Adipocyte (in vitro differentiated cells): ENCODE measurements around the gene MYL4.

Source experiments
- DNase-seq: peaks from one replicate; pipeline ENCODE4 v3.0.0-alpha.2; 2015; ENCODE audit warnings: low read depth
- H3K27me3 ChIP-seq: replicated peaks from 2 replicates; pipeline ENCODE4 v1.7.0; 2013; ENCODE audit warnings: mild to moderate bottlenecking, low read length, moderate library complexity; ENCODE audit not compliant: control insufficient read depth, insufficient read depth
- H3K36me3 ChIP-seq: 2 replicates; pipeline ENCODE4 v1.7.0; 2013; ENCODE audit warnings: low read length, mild to moderate bottlenecking, moderate library complexity; ENCODE audit not compliant: control insufficient read depth, insufficient read depth, severe bottlenecking
- H3K4me1 ChIP-seq: 2 replicates; pipeline ENCODE4 v1.7.0; 2013; ENCODE audit warnings: mild to moderate bottlenecking, low read length, moderate library complexity; ENCODE audit not compliant: control insufficient read depth, insufficient read depth
- H3K4me3 ChIP-seq: 2 replicates; pipeline ENCODE4 v1.7.0; 2013; ENCODE audit warnings: mild to moderate bottlenecking, low read length, moderate library complexity
- H3K9ac ChIP-seq: 2 replicates; pipeline ENCODE4 v1.7.0; 2013; ENCODE audit warnings: mild to moderate bottlenecking, low read length, moderate library complexity
- H3K9me3 ChIP-seq: 2 replicates; pipeline ENCODE4 v1.7.0; 2013; ENCODE audit warnings: mild to moderate bottlenecking, low read length, moderate library complexity; ENCODE audit not compliant: control insufficient read depth

Gene MYL4

DNA sequence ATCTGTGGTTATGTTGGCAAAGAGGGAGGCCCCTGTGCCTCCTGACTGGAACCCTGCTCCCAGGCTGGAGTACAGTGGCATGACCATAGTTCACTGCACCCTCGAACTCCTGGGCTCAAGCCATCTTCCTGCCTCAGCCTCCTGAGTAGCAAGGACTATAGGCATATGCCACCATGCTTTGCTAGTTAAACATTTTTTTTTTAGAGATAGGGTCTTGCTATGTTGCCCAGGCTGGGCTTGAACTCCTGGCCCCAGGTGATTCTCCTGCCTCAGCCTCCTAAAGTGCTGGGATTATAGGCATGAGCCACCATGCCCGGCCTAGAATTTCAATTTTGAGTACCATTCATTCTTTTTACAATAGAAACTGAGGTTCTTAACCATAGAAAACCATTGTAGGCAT lies 23.3 kb downstream of the MYL4 start:
- peaks cover 6% of the 10 kb centered on the region for H3K9me3 ChIP-seq
- no peak overlapping the region for H3K9ac ChIP-seq
- no peaks in the 10 kb centered on the region for H3K27me3 ChIP-seq
- H3K4me1 ChIP-seq = peaks cover 12% of the 10 kb centered on the region
- DNase-seq = no peak
- H3K36me3 ChIP-seq = no peaks in the 10 kb centered on the region
- no peak overlapping the region for H3K4me3 ChIP-seq

DNA sequence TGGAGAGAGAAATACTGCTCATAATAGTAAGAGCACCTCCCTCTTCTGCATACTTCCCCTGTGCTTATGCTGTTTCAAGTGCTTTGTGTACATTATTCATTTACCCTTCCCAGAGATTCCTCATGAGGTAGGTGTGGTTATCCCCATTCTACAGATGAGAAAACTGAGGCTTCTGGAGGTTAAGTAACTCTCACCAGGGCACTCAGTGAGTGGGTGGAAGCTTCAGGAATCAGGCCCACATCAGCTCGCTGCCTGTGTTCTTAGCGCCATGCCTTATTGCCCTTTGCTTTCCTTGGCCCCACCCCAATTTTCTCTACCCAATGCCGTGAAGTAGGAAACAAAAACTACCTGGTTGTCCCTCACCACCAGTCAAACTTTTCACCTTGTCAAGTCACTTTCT lies 26.4 kb downstream of the MYL4 start:
- Histone ChIP-seq H3K27me3 (no peaks in the 10 kb centered on the region), H3K4me3 (no peak overlapping the region), H3K4me1 (peaks cover 15% of the 10 kb centered on the region), H3K9ac (no peak overlapping the region), H3K9me3 (peaks cover 7% of the 10 kb centered on the region), H3K36me3 (no peaks in the 10 kb centered on the region)
- no peak for DNase-seq

DNA sequence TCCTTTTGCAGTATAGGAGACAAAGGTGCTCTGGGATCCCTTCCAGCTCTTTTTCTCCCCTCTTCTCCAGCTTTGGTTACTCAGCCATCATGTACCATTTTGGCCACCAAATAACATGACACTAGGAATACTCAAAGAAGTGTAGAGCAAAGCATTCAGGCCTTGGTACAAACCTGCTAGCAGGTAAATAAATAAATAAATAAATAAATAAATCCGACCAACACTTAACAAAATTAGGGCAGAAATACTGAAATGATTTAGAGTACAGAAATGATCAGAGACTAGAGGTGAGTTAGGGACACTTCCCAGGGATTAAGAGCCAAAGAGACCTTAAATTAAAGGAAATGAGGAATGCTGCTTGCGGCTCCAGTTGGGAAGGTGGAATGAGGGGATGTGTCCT lies 26.8 kb downstream of the MYL4 start:
- Histone ChIP-seq H3K27me3 (no peaks in the 10 kb centered on the region), H3K36me3 (no peaks in the 10 kb centered on the region), H3K9me3 (peaks cover 7% of the 10 kb centered on the region), H3K4me1 (peaks cover 16% of the 10 kb centered on the region), H3K9ac (no peak overlapping the region), H3K4me3 (no peak overlapping the region)
- DNase-seq = no peak

DNA sequence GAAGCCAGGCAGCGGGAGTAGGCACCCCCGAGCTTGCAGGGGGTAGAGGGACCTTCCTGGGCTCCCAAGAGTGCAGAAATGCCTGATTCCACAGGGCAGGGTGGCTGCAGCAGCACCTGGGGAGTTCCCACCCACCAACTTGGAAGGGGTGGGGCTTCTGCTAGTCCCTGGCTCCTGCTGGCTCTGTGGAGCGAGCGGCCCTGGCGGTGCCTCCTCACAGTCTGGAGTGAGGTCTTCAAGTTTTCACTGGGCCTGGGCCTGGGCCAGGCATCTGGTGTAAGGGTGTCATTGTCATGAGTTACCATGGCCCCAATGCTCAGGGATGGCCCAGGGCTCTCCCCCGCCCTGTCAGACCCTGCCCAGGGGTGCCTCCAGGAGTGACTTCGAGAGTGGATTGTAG lies 28.7 kb downstream of the MYL4 start:
- Histone ChIP-seq H3K4me1 (peaks cover 18% of the 10 kb centered on the region), H3K9ac (no peak overlapping the region), H3K36me3 (no peaks in the 10 kb centered on the region), H3K4me3 (no peak overlapping the region), H3K9me3 (peaks cover 7% of the 10 kb centered on the region), H3K27me3 (no peaks in the 10 kb centered on the region)
- no peak for DNase-seq

DNA sequence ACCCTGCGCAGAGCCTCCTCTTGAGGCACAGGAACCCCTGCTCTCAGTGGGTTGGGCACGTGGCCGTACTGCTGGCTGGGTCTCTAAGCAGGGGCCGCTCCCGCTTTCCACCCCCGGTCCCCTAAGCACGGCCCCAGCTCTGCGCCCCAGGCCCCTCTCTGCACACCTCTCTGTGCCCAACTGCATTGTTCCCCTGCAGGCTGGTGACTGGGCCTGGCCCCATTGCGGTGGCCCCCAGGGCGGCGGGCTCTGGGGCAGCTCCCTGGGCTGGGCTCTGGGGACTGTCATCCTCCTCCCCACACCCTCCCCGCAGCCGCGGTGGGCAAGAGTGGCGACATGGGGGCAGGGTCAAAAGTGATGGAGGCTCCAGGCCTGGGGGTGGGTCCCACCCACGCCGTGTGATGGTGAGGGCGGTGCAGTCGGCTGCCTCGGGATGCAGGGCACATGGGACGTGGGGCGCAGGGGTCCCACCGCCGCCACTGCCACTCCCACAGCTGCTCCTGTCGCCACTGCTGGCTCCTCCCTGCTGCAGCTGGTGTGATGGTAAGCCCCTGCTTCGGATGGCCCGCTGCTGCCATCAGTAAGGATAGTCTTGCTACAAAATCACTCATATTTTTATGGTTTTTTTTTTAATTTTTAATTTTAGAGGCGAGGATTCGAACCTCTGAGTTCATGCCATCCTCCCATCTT lies 29.3 kb downstream of the MYL4 start:
- Histone ChIP-seq H3K9me3 (peaks cover 7% of the 10 kb centered on the region), H3K36me3 (no peaks in the 10 kb centered on the region), H3K27me3 (no peaks in the 10 kb centered on the region), H3K9ac (no peak overlapping the region), H3K4me1 (peaks cover 18% of the 10 kb centered on the region), H3K4me3 (no peak overlapping the region)
- DNase-seq = no peak

DNA sequence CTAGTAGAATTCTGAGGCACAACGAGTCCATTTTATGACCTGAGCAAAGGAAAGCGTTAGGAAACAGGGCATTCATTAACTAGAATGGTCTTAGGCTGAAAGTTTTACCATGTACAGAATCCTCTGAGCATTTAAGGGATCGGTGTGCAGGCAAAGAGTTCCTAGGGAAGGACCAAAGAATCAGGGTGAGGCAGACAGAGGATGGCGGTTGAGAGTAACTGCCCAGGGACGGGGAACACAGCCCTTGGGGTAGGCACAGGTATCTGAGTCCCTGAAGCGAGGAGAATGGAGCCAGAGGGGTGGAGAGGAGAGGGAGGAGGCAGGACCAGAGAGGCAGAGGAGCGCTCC lies 30.4 kb downstream of the MYL4 start:
- H3K27me3 ChIP-seq = no peaks in the 10 kb centered on the region
- no peaks in the 10 kb centered on the region for H3K36me3 ChIP-seq
- H3K9ac ChIP-seq = peak overlapping the region; percentile 36
- peaks cover 7% of the 10 kb centered on the region for H3K9me3 ChIP-seq
- peaks cover 19% of the 10 kb centered on the region for H3K4me1 ChIP-seq
- no peak overlapping the region for H3K4me3 ChIP-seq
- DNase-seq = no peak

DNA sequence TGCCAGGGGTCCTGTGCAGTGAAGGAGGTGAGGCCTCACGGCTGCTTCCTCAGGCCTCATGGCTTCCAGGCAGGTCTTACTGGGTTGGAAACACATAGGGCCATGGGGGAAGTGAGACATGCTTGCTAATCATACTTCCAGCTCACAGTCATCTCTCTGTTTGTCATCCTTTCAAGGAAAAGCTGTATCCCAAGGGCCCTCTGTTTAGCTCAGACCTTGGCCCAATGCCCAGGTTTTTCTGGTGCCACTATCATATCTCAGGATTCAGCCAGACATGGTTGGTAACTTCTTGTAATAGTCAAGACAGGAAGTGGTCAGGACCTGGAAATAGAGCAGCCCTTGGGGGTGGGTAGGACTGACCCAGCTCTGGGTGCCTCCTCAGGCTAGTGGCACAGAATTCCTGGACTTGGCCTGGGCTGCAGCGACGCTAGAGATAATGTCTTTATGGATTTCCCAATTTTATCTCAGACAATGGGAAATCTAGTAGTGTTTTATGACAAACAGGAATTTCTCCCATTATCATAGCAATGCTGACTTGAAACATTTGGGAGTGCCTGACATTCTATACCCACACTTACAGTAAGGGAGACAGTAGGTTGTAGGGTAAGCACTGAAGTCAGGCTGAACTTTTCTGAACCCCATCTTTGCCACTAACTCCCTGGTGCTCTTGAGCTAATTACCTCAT lies 31.0 kb downstream of the MYL4 start:
- H3K36me3 ChIP-seq = no peaks in the 10 kb centered on the region
- H3K4me3 ChIP-seq = no peak overlapping the region
- H3K4me1 ChIP-seq = peaks cover 23% of the 10 kb centered on the region
- H3K9me3 ChIP-seq = peaks cover 7% of the 10 kb centered on the region
- H3K9ac ChIP-seq = peak overlapping the region; percentile 36
- H3K27me3 ChIP-seq = no peaks in the 10 kb centered on the region
- DNase-seq = peak; percentile 78

DNA sequence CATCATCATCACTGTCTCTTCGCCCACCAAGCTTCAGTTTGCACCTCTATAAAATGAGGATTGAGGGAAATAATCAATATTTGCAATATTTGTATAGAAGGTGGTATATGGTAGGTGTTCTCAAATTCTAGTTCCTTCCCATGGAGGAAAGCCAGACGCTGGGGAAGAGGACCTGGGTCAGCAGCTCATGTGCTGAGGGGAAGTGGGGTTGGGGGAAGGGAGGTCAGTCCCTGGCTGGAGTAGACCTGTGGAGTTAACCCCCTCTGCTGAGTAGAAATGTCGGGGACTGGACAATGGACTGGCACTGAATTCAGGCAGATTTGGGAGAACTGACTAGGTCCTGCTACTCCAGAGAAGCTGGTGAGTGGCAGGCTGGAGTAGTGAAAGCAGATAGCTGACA lies 31.7 kb downstream of the MYL4 start:
- no peak for DNase-seq
- Histone ChIP-seq H3K9me3 (peaks cover 7% of the 10 kb centered on the region), H3K27me3 (no peaks in the 10 kb centered on the region), H3K4me1 (peaks cover 29% of the 10 kb centered on the region), H3K4me3 (no peak overlapping the region), H3K36me3 (no peaks in the 10 kb centered on the region), H3K9ac (no peak overlapping the region)

DNA sequence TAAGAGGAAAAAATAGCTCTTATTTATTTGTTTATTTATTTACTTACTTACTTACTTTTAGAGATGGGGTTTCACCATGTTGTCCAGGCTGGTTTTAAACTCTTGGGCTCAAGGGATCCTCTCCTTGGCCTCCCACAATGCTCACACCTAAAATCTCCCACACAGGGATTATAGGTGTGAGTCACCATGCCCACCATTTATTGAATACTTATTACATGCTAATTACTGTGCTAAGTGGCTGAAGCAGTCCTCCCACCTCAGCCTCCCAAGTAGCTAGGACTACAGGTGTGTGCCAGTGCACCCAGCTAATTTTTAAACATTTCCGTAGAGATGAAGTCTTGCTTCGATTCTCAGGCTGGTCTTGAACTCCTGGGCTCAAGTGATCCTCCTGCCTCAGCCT lies 33.5 kb downstream of the MYL4 start:
- H3K9me3 ChIP-seq = no peaks in the 10 kb centered on the region
- no peak for DNase-seq
- H3K9ac ChIP-seq = no peak overlapping the region
- H3K36me3 ChIP-seq = no peaks in the 10 kb centered on the region
- peaks cover 35% of the 10 kb centered on the region for H3K4me1 ChIP-seq
- no peaks in the 10 kb centered on the region for H3K27me3 ChIP-seq
- H3K4me3 ChIP-seq = no peak overlapping the region

DNA sequence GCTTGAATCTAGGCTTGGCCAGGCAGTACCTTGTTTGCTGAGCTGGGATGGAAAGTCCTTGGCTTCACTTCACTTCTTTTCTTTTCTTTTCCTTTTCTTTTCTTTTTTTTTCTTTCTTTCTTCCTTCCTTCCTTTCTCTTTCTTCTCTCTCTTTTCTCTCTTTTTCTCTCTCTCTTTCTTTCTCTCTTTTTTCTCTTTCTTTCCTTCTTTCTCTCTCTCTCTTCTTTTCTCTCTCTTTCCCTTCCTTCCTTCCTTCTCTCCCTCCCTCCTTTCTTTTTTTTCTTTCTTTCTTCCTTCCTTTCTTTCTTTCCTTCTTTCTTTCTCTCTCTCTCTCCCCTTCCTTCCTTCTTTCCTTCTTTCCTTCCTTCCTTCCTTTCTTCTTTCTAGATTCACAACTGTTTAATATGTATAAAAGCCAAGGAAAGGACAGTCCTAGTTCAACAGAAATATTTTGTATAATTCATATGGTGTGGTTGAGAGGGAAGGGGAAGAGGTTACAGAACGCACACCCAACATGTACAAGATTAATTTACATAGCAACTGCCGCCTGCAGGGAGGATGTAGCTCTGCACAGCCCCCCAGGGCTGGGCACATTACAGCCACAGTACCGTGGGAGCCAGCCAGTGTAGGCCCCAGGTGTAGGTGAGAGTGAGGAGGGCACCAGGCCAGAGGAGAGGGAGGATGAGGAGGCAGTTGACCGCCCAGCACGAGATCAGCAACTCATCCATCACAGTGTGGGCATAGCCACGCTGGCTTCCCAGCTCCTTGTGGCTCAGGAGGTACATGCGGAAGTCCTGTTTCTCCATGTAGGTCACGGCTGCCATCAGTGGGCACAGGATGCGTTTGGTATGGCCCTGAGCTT lies 34.8 kb downstream of the MYL4 start:
- H3K4me3 ChIP-seq = no peak overlapping the region
- no peaks in the 10 kb centered on the region for H3K36me3 ChIP-seq
- no peaks in the 10 kb centered on the region for H3K27me3 ChIP-seq
- peaks cover 35% of the 10 kb centered on the region for H3K4me1 ChIP-seq
- DNase-seq = no peak
- H3K9me3 ChIP-seq = no peaks in the 10 kb centered on the region
- no peak overlapping the region for H3K9ac ChIP-seq

DNA sequence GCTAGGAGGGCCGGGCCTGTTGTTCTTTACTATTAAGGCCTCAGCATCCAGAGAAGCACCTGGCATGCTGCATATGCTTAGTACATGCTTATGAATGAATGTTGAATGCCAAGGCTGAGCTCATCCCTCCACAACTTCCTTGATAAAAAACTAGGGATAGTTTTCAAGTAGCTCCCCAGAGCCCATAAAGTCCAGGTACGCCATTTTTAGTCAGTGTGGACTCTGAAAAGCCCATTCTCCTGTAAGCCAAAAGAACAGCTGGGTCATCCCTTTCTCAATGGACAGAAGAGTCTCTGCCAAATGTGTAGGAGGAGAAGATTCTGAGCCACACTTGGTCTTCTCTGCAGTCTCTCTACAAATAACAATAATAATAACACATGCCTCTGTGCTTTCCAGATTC lies 35.5 kb downstream of the MYL4 start:
- Histone ChIP-seq H3K4me1 (peaks cover 30% of the 10 kb centered on the region), H3K4me3 (no peak overlapping the region), H3K27me3 (no peaks in the 10 kb centered on the region), H3K9ac (no peak overlapping the region), H3K36me3 (no peaks in the 10 kb centered on the region), H3K9me3 (no peaks in the 10 kb centered on the region)
- DNase-seq = no peak
